Colonic mucosa (tissue), 4 donors: ENCODE measurements around the gene KMO. TPM values are rescaled to one million over a fixed set of nuclear protein-coding genes. Genes with fewer than 3 reads are reported as not detected.

Experiments
- DNase-seq: peaks from one replicate; pipeline ENCODE4 v3.0.0-alpha.2; 2020
- H3K27ac ChIP-seq: fragments of 200-600 bp; one replicate; pipeline ENCODE4 v1.8.0; 2021
- H3K27me3 ChIP-seq: fragments of 200-600 bp; one replicate; pipeline ENCODE4 v1.8.0; 2021
- H3K36me3 ChIP-seq: fragments of 200-600 bp; one replicate; pipeline ENCODE4 v1.8.0; 2021
- H3K4me1 ChIP-seq: fragments of 200-600 bp; one replicate; pipeline ENCODE4 v1.8.0; 2021; ENCODE audit warnings: mild to moderate bottlenecking
- H3K4me3 ChIP-seq: fragments of 200-600 bp; one replicate; pipeline ENCODE4 v1.8.0; 2021
- H3K9ac ChIP-seq, 2 donors: one replicate each; pipeline ENCODE4 v1.7.0; 2013; ENCODE audit warnings: control low read depth in 2 of 2, low read depth in 2 of 2, low read length in 2 of 2
- H3K9me3 ChIP-seq: fragments of 200-600 bp; one replicate; pipeline ENCODE4 v1.8.0; 2021
- intact Hi-C: fragments of 100-400 bp; cut with DNase I; formaldehyde crosslinking; loops from one replicate; pipeline ENCODE4 v1.14.1; 2022
- total RNA-seq, 2 donors: library from RNA; stranded (reverse); fragmentation: NEBNext Ultra II Directional in 1 of 2; extraction: Animal tissue kit (Norgen Biotek cat#: 25700) in 1 of 2; gene quantifications; one replicate each; pipeline ENCODE4 v1.2.1, GENCODE V29; 2021
- TF ChIP-seq, protein P1 (sequence below): fragments of 200-600 bp; IDR thresholded peaks from one replicate; pipeline ENCODE4 v1.8.0; 2022; ENCODE audit warnings: antibody characterized with exemption, mild to moderate bottlenecking
- donor health status: healthy.
- donor health status: DM: no; HTN: no; CAD: no.
- donor health status: DM: no; HTN: no; CAD: no.

The KMO gene
- total RNA-seq, 2 donors from 2014 or later: 0.80 TPM; not detected in 1

DNA sequence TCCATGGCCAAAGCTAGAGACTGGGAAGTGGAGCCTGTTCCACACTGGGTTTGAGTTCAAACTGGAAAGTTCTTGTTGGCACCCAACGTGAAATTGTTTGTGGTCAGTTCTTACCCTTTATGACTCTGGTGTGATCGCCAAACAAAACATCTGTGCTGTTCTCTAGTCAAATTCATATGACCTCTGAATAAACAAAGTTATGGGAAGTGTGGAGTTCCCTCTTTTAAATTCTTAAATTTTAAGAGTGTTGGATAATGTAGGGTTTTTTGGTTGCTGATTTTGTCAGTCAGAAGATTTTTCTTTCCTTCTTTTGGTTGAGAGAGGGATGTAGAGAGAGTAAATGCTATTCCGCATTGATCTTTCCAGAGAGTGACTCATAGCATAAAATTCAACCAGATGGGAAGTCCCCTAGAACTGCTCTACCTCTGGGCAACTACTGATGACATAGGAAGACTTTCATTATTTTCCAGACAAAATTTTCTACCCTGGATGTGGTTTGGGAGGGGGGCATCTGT, 71.6 kb downstream of the KMO start:
- no peaks in the 10 kb centered on the region for H3K9me3 ChIP-seq
- no peak for DNase-seq
- H3K27me3 ChIP-seq: no peaks in the 10 kb centered on the region
- intact Hi-C loops: loop anchor here (10.0 kb wide), 1 partner anchor 231 kb away; no protein-coding TSS in a partner anchor
- H3K36me3 ChIP-seq: no peaks in the 10 kb centered on the region
- H3K9ac ChIP-seq: no peak overlapping the region
- H3K4me3 ChIP-seq: no peak overlapping the region
- H3K4me1 ChIP-seq: no peaks in the 10 kb centered on the region
- TF ChIP-seq, protein P1, sequence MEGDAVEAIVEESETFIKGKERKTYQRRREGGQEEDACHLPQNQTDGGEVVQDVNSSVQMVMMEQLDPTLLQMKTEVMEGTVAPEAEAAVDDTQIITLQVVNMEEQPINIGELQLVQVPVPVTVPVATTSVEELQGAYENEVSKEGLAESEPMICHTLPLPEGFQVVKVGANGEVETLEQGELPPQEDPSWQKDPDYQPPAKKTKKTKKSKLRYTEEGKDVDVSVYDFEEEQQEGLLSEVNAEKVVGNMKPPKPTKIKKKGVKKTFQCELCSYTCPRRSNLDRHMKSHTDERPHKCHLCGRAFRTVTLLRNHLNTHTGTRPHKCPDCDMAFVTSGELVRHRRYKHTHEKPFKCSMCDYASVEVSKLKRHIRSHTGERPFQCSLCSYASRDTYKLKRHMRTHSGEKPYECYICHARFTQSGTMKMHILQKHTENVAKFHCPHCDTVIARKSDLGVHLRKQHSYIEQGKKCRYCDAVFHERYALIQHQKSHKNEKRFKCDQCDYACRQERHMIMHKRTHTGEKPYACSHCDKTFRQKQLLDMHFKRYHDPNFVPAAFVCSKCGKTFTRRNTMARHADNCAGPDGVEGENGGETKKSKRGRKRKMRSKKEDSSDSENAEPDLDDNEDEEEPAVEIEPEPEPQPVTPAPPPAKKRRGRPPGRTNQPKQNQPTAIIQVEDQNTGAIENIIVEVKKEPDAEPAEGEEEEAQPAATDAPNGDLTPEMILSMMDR: no peak
- no peak overlapping the region for H3K27ac ChIP-seq

DNA sequence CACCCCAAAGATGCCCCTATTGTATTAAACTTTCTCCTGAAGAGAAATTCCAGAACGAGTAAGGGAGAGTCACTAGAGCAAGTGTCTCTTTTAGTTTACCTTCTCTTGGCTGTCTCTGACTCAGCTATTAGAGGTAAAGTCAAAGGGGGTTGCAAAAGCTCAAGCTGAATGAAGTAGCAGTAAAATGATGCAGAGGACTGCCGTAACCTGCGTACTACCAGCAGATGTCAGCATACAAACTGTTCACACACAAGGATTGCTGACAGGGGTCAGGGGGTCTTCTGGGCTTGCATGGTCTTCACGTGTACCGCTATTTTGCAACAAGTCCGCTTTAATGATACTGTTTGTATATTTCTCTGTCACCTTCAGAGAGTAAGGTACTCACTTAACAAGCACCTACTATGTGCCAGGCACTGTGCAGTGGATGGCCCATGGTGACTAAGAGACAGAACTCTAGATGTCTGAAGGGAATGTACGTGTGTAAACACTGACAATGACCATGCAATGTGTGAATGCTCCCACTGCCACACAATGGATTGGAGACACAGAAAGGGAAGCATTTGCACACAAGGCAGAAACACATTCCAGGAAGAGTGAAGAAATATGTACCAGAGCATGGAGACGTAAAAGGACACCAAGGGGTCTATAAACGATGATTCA, 73.1 kb downstream of the KMO start:
- H3K36me3 ChIP-seq: no peaks in the 10 kb centered on the region
- H3K27me3 ChIP-seq: no peaks in the 10 kb centered on the region
- no peak overlapping the region for H3K4me3 ChIP-seq
- H3K27ac ChIP-seq: no peak overlapping the region
- no peaks in the 10 kb centered on the region for H3K9me3 ChIP-seq
- peaks cover 2% of the 10 kb centered on the region for H3K4me1 ChIP-seq
- intact Hi-C loops: loop anchor here (10.0 kb wide), 1 partner anchor 230 kb away; no protein-coding TSS in a partner anchor
- TF ChIP-seq, protein P1: no peak
- no peak overlapping the region for H3K9ac ChIP-seq
- DNase-seq: no peak

DNA sequence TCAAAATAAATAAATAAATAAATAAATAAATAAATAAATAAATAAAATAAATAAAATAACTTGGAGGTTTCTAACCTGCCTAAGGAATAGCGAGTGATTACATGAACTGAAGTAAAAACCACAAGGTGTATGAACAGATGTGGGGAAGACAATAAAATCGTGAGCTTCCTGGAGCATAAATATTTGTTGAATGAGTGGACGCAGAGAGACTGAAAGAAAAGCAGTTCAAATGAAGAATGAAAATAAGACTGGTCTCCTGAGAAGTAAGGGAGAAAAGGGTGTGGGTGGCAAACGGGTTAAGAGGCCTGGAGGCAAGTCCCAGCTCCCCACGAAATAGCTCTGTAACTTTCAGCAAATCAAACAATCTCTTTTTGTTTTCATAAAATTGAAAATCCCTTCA, 74.4 kb downstream of the KMO start:
- TF ChIP-seq, protein P1: no peak
- H3K4me1 ChIP-seq: peaks cover 8% of the 10 kb centered on the region
- H3K9me3 ChIP-seq: no peaks in the 10 kb centered on the region
- H3K27me3 ChIP-seq: no peaks in the 10 kb centered on the region
- no peak overlapping the region for H3K27ac ChIP-seq
- no peak overlapping the region for H3K9ac ChIP-seq
- intact Hi-C loops: loop anchor here (10.0 kb wide), 1 partner anchor 228 kb away; no protein-coding TSS in a partner anchor
- no peak overlapping the region for H3K4me3 ChIP-seq
- H3K36me3 ChIP-seq: no peaks in the 10 kb centered on the region
- DNase-seq: no peak

DNA sequence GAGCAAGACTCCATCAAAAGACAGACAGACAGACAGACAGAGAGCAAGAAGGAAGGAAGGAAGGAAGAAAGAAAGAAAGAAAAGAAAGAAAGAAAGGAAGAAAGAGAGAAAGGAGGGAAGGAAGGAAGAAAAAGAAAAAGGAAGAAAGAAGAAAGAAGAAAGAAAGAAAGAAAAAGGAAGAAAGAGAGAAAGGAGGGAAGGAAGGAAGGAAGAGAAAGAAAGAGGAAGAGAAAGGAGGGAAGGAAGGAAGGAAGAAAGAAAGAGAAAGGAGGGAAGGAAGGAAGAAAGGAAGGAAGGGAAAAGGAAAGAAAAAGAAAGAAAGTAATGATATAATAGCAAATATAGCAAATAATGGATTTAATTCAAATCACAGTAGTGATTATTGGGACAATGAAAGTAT, 75.3 kb downstream of the KMO start:
- no peak for DNase-seq
- H3K27ac ChIP-seq: no peak overlapping the region
- no peak overlapping the region for H3K4me3 ChIP-seq
- no peaks in the 10 kb centered on the region for H3K9me3 ChIP-seq
- intact Hi-C loops: loop anchor here (10.0 kb wide), 1 partner anchor 227 kb away; no protein-coding TSS in a partner anchor
- H3K9ac ChIP-seq: no peak overlapping the region
- peaks cover 8% of the 10 kb centered on the region for H3K4me1 ChIP-seq
- TF ChIP-seq, protein P1: no peak
- H3K36me3 ChIP-seq: no peaks in the 10 kb centered on the region
- H3K27me3 ChIP-seq: no peaks in the 10 kb centered on the region

DNA sequence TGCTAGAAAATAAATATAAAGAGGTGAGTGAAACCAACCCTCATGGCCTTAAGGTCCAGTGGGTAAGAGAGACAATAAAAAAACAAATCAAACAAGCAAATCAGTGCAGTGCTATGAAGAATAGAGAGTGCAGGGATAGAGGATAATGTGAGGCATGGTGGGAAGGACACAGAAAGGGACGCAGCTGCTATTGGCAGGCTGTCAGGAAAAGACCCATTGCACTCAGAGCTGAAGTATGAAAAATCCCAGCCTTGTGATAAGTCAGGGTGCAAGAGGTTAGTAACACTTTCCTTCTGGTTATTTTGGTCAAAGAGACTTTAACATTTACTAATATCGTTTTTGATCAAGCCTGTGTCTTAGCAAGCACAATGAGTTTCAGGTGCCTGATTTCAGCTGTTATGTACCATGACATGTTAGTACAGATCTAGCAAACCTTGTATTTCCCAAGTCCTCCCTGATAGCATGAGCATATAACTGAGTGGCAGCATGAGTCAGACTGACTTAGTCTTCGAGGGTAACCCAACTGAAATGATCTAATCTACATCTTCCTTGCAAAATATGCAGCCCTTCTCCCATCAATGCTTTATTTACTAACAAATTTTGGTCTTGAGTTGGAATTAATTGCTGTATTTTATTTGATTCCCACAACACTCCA, 76.3 kb downstream of the KMO start:
- H3K9ac ChIP-seq: no peak overlapping the region
- no peaks in the 10 kb centered on the region for H3K36me3 ChIP-seq
- no peaks in the 10 kb centered on the region for H3K9me3 ChIP-seq
- no peak overlapping the region for H3K27ac ChIP-seq
- no peak for DNase-seq
- H3K4me1 ChIP-seq: peaks cover 8% of the 10 kb centered on the region
- TF ChIP-seq, protein P1: no peak
- H3K27me3 ChIP-seq: no peaks in the 10 kb centered on the region
- intact Hi-C loops: loop anchor here (10.0 kb wide), 1 partner anchor 226 kb away; no protein-coding TSS in a partner anchor
- H3K4me3 ChIP-seq: no peak overlapping the region
